Retinal pigment epithelial cell (primary cell): ENCODE data around the gene AKAP13.
A peak's percentile ranks its signal among the peaks of the same experiment; 100 is the strongest.

Experiments
- DNase-seq: peaks from one replicate; pipeline ENCODE4 v3.0.0-alpha.2; 2010; ENCODE audit warnings: low read depth
- H3K4me3 ChIP-seq: 2 replicates; pipeline ENCODE4 v1.5.1; 2011; ENCODE audit warnings: mild to moderate bottlenecking, low read length, control low read depth, moderate library complexity
- TF ChIP-seq, protein P1 (sequence below): conservative IDR thresholded peaks from 2 replicates; pipeline ENCODE4 v1.5.1; 2011; ENCODE audit warnings: low read depth, low read length, control low read depth, inconsistent platforms

The AKAP13 gene

DNA sequence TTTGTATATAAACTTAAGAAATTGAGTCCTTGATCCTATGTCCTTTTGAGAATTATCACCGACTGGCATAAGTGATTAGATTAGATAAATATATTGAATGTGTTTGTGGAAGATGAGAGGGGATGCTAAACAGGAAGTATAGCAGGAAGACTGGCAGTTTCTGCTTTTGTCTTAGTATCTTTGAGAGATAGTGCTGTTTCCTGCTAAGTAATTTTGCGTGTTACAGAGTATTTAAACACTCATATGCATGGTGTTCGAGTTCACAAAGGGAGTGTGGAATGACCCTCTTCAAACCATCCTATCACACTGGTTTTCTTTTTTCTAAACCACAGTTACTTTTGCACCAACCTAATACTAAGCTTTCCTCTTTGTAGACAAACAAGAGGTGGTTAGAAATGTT, 308.3 kb downstream of the AKAP13 start:
- no peak for DNase-seq
- no peak overlapping the region for H3K4me3 ChIP-seq
- TF ChIP-seq, protein P1, sequence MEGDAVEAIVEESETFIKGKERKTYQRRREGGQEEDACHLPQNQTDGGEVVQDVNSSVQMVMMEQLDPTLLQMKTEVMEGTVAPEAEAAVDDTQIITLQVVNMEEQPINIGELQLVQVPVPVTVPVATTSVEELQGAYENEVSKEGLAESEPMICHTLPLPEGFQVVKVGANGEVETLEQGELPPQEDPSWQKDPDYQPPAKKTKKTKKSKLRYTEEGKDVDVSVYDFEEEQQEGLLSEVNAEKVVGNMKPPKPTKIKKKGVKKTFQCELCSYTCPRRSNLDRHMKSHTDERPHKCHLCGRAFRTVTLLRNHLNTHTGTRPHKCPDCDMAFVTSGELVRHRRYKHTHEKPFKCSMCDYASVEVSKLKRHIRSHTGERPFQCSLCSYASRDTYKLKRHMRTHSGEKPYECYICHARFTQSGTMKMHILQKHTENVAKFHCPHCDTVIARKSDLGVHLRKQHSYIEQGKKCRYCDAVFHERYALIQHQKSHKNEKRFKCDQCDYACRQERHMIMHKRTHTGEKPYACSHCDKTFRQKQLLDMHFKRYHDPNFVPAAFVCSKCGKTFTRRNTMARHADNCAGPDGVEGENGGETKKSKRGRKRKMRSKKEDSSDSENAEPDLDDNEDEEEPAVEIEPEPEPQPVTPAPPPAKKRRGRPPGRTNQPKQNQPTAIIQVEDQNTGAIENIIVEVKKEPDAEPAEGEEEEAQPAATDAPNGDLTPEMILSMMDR, result no peak

DNA sequence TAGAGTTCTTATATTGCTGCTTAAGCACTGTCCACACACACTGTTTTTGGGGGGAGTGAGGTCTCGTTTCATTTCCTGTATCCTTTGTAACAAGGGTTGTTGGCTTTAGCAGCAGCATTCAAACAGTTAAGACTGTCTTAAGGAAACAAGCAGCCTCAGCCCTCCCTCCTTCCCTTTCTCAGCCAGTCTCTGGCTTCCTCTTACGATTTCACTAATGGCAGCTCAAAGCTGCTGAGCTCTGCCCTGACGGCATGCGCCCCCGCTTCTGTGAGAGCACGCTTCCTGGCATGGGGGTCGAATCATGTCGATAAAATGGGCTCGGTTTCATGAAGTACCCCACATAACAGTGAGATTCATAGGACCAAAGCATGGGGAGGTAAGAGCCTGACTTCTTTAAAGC, 309.3 kb downstream of the AKAP13 start:
- TF ChIP-seq, protein P1, result no peak
- peak overlapping the region; percentile 22 for H3K4me3 ChIP-seq
- DNase-seq, result no peak

DNA sequence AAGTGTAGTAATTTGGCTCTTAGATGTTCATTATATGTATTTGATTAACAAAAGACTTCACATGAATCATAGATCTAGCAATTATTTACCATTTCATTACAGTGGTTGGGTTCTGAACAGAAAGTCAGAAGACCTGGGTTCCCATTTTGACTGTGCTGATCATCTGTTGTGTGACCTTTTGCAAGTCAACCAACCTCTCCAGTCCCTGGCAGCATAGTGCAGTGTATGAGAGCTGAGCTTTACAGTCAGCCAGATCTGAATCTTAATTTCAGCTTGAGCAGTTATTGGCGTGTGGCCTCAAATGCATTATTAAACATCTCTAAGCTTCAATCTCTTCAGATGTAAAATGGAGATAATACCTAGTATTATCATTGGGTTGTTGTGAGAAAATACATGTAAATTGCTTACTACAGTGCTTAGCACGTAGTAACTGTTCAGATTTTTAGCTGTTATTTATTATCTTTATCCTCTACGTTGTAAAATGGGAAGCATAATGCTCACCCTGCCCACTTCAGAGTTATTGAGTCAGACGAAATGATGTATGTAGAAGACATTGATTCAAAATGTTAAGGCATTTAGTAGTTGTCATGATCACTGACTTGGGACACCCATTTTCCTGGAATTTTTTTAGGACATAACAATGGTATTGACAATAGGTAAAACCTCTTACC, 310.3 kb downstream of the AKAP13 start:
- DNase-seq, result no peak
- H3K4me3 ChIP-seq, result no peak overlapping the region
- TF ChIP-seq, protein P1, result no peak

DNA sequence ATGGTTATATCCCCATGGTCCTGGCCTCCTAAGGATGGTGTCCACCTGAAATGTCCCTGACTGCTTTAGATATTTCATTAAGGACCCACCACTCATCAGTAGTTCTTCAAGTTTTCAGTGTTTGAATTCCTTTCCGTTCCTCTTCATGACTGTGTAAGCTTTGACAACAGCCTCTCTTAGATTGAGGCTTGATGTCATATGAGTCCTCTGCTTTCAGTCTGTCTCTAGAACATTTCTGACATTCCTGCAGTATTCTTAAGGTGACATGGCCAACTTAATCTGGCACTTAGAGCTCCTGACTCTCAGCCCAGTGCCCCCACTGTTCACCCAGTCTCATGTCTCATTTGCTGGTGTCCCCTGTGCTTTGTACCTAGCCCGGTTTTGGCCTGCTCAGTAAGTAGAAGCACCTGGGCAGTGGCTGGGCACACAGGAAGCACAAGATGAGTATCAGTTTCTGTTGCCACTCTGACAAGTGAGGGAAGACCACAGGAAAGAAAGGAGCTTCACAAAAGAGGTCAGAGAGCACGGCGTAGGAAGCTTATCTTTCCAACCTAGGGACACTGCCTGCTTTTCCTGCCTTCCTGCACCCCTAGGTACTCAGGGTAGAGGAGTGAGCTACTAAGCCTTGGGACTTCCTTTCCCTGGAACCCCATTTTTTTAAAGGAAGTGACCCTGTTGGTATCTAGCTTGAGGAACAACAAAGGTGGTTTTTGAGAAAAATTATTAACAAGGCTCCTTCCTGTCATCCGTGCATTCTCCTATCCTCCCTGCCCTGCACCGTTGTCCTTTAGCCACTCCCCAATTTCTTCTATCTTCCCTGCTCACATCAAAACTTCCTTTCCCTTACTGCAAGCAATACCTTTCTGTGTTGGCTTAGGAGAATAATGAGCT, 311.2 kb downstream of the AKAP13 start:
- no peak overlapping the region for H3K4me3 ChIP-seq
- TF ChIP-seq, protein P1, result no peak
- DNase-seq, result no peak

DNA sequence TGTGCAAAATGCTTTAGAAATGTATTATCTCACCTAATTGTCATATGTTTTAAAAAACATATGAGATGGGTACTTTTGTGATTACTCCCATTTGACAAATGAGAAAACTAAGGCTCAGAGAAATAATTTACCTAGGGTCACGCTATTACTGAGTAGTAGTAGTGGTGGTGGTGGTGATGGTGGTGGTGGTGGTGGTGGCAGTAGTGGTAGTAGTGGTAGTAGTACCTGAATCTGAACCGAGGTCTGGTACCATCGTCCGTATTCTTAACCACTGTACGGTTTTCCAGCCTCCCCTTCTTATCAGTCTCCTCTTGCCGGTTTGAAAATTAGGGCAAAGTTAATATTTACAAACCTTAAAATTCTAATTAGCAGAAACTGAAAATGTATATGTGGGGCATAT, 311.9 kb downstream of the AKAP13 start:
- no peak for DNase-seq
- H3K4me3 ChIP-seq, result no peak overlapping the region
- TF ChIP-seq, protein P1, result no peak

DNA sequence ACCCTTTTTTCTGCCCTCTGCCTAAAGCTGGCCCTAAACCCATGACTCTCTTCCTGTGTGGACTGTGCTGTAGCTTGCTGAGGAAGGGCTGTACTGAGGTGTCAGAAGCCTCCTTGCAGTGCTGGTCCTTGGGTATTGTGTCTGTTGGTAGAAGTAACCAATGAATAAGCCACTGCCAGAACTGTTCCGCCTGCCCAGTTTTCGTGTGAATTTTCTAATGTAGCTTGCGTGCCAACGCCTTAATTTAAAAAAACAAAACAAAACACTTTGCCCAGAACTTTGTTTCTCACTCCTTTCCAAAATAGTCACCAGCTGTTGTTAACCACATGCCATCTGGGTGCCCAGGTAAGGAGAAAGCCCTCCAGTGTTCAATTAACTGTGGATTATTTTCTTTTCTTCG, 312.5 kb downstream of the AKAP13 start:
- TF ChIP-seq, protein P1, result no peak
- no peak overlapping the region for H3K4me3 ChIP-seq
- no peak for DNase-seq
